SK-N-SH (cell line): ENCODE data around the gene LHX6. TPM values are rescaled to one million over a fixed set of nuclear protein-coding genes. Genes with fewer than 3 reads are reported as not detected.

Source experiments
- CTCF ChIA-PET: fragments of 300-600, 350-600 bp; formaldehyde crosslinking; extraction: SDS; loops from one replicate; lab custom pipeline; 2021; lab: Yijun Ruan, JAX
- POLR2A ChIA-PET: fragments of 350-600 bp; sonication (Branson Sonifier 250); formaldehyde crosslinking; extraction: SDS; loops from one replicate; lab custom pipeline; 2020; ENCODE audit warnings: antibody characterized with exemption, inconsistent platforms; lab: Yijun Ruan, JAX
- DNase-seq: peaks from one replicate; pipeline ENCODE4 v3.0.0; 2012
- H2AFZ ChIP-seq: fragments of 200-600 bp; sonication (generic); 2 replicates; pipeline ENCODE4 v1.8.1; 2016; ENCODE audit warnings: antibody characterized with exemption, mild to moderate bottlenecking, low read depth
- H3F3A ChIP-seq: fragments of 200-600 bp; sonication (generic); replicated peaks from 2 replicates; pipeline ENCODE3; 2016; ENCODE audit warnings: antibody characterized with exemption, mild to moderate bottlenecking; ENCODE audit not compliant: insufficient read depth
- H3K27ac ChIP-seq, 2 experiments: fragments of 200-500 bp in 1 of 2; fragments of 200-600 bp in 1 of 2; sonication (Bioruptor generic) in 1 of 2; sonication (generic), shearing (Covaris generic) in 1 of 2; 2 replicates each; pipeline versions ENCODE4 v1.5.1 to v1.6.1; 2014 to 2016; ENCODE audit warnings: low read depth in 2 of 2, inconsistent platforms in 1 of 2, low read length in 1 of 2, mild to moderate bottlenecking in 1 of 2, mixed read lengths in 1 of 2
- H3K27me3 ChIP-seq: fragments of 200-600 bp; sonication (generic), shearing (Covaris generic); 2 replicates; pipeline ENCODE4 v1.6.1; 2016; ENCODE audit warnings: mixed run types; ENCODE audit not compliant: insufficient read depth
- H3K36me3 ChIP-seq, 2 experiments: fragments of 200-500 bp in 1 of 2; fragments of 200-600 bp in 1 of 2; sonication (Bioruptor generic) in 1 of 2; sonication (generic) in 1 of 2; replicated peaks in 1 of 2; 2 replicates each; pipeline versions ENCODE3 to v1.5.1; 2014 to 2016; ENCODE audit warnings: low read length in 1 of 2, mild to moderate bottlenecking in 1 of 2; ENCODE audit not compliant: insufficient read depth in 2 of 2, control insufficient read depth in 1 of 2
- H3K4me1 ChIP-seq, 2 experiments: fragments of 200-500 bp in 1 of 2; fragments of 200-600 bp in 1 of 2; sonication (Bioruptor generic) in 1 of 2; sonication (generic), shearing (Covaris generic) in 1 of 2; 2 replicates each; pipeline versions ENCODE4 v1.5.1 to v1.6.1; 2014 to 2016; ENCODE audit warnings: low read depth in 1 of 2, low read length in 1 of 2, mixed run types in 1 of 2; ENCODE audit not compliant: insufficient read depth in 2 of 2, control insufficient read depth in 1 of 2
- H3K4me2 ChIP-seq: fragments of 200-600 bp; sonication (generic), shearing (Covaris generic); 2 replicates; pipeline ENCODE4 v1.6.1; 2017; ENCODE audit warnings: mixed run types
- H3K4me3 ChIP-seq, 2 experiments: fragments of 200-500 bp in 1 of 2; fragments of 200-600 bp in 1 of 2; sonication (Bioruptor generic) in 1 of 2; sonication (generic), shearing (Covaris generic) in 1 of 2; 2 replicates each; pipeline versions ENCODE4 v1.5.1 to v1.8.1; 2014 to 2016; ENCODE audit warnings: low read depth in 2 of 2, inconsistent platforms in 1 of 2, low read length in 1 of 2, mild to moderate bottlenecking in 1 of 2, mixed read lengths in 1 of 2, moderate library complexity in 1 of 2
- H3K79me2 ChIP-seq: fragments of 200-600 bp; sonication (generic); 2 replicates; pipeline ENCODE4 v1.8.1; 2017; ENCODE audit warnings: mild to moderate bottlenecking; ENCODE audit not compliant: insufficient read depth
- H3K9ac ChIP-seq: fragments of 200-600 bp; sonication (generic); 2 replicates; pipeline ENCODE4 v1.6.1; 2017; ENCODE audit warnings: mixed run types
- H3K9me2 ChIP-seq: fragments of 200-600 bp; sonication (generic); 2 replicates; pipeline ENCODE4 v1.6.1; 2017; ENCODE audit warnings: mixed run types
- H3K9me3 ChIP-seq: fragments of 200-600 bp; sonication (generic); 2 replicates; pipeline ENCODE4 v1.6.1; 2017; ENCODE audit warnings: mixed run types, mild to moderate bottlenecking, moderate library complexity
- H4K20me1 ChIP-seq: fragments of 200-600 bp; sonication (generic); 2 replicates; pipeline ENCODE4 v1.6.1; 2017; ENCODE audit warnings: mild to moderate bottlenecking, mixed run types; ENCODE audit not compliant: insufficient read depth
- ELF1 ChIP-seq: IDR thresholded peaks from 2 replicates; pipeline ENCODE4 v1.4.0; 2012
- EP300 ChIP-seq, 2 experiments: IDR thresholded peaks; 2 replicates each; pipeline versions ENCODE4 v1.4.0 to v1.6.1; 2012; ENCODE audit warnings: borderline replicate concordance in 1 of 2, low read depth in 1 of 2, low read length in 1 of 2
- FOXM1 ChIP-seq: IDR thresholded peaks from 2 replicates; pipeline ENCODE4 v1.4.0; 2012; ENCODE audit warnings: low read depth, mild to moderate bottlenecking
- GABPA ChIP-seq: IDR thresholded peaks from 2 replicates; pipeline ENCODE4 v1.4.0; 2012; ENCODE audit warnings: low read depth, mild to moderate bottlenecking
- RAD21 ChIP-seq: IDR thresholded peaks from 2 replicates; pipeline ENCODE4 v1.6.1; 2012; ENCODE audit warnings: mild to moderate bottlenecking, low read length
- SMC3 ChIP-seq: IDR thresholded peaks from 2 replicates; pipeline ENCODE4 v1.6.1; 2012; ENCODE audit warnings: low read depth, low read length, improper control_type of control experiment
- YY1 ChIP-seq: IDR thresholded peaks from 2 replicates; pipeline ENCODE4 v1.4.0; 2012; ENCODE audit warnings: low read depth, mild to moderate bottlenecking
- WGBS: methylation state at CpG from one replicate; pipeline ENCODE4 v1.1.6; 2017; ENCODE audit warnings: low lambda C conversion rate; 5-methylcytosine and 5-hydroxymethylcytosine counted together
- polyA plus RNA-seq, 3 experiments: library from polyadenylated mRNA; depleted of rRNA; stranded (reverse); fragments of >200 nt; gene quantifications; 2 replicates each; pipeline ENCODE4 v1.2.3, GENCODE V29; 2012
- TF ChIP-seq, protein P1 (sequence below): IDR thresholded peaks from 2 replicates; pipeline ENCODE4 v1.4.0; 2012; ENCODE audit warnings: low read depth, borderline replicate concordance
- TF ChIP-seq, protein P2 (sequence below): fragments of 150-350 bp; IDR thresholded peaks from 2 replicates; pipeline ENCODE4 v1.6.1; 2017; ENCODE audit warnings: antibody characterized with exemption, low read length, low read depth, borderline replicate concordance

The LHX6 gene
- polyA plus RNA-seq, 1 of the 3 experiments (the other 2 are of a cell fraction) = 0.02 TPM

DNA sequence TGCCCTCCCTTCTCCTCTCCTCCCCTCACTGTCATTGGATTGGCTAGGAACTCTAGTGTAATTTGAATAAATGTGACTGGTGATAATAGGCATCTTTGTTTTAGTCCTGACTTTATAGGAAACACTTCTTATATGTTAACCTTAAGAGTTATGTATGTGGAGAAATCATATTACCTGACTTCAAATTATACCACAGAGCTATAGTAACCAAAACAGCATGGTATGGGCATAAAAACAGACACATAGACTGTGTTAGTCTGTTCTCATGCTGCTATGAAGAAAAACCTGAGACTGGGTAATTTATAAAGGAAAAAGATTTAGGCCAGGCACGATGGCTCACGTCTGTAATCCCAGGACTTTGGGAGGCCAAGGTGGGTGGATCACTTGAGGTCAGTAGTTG is 45.3 kb upstream of the LHX6 start:
- POLR2A ChIA-PET = no interaction called here
- Histone ChIP-seq H3F3A (no peaks in the 10 kb centered on the region), H2AFZ (no peak overlapping the region), H4K20me1 (no peaks in the 10 kb centered on the region), H3K27ac (no peak overlapping the region), H3K9me2 (no peaks in the 10 kb centered on the region), H3K9me3 (0 out of 2 replicates have a peak, but pooled peaks cover 6% of the 10 kb centered on the region), H3K9ac (no peak overlapping the region), H3K36me3 (peaks cover 10 to 63% of the 10 kb centered on the region in 2 experiments), H3K79me2 (peaks cover 71% of the 10 kb centered on the region), H3K4me1 (no peaks in the 10 kb centered on the region), H3K4me3 (no peak overlapping the region), H3K27me3 (no peaks in the 10 kb centered on the region), H3K4me2 (no peak overlapping the region)
- TF ChIP-seq FOXM1 = no peak
- CTCF ChIA-PET = no interaction called here
- no peak for DNase-seq
- WGBS = 86% methylated on average over 2 of the region's 2 CpGs

DNA sequence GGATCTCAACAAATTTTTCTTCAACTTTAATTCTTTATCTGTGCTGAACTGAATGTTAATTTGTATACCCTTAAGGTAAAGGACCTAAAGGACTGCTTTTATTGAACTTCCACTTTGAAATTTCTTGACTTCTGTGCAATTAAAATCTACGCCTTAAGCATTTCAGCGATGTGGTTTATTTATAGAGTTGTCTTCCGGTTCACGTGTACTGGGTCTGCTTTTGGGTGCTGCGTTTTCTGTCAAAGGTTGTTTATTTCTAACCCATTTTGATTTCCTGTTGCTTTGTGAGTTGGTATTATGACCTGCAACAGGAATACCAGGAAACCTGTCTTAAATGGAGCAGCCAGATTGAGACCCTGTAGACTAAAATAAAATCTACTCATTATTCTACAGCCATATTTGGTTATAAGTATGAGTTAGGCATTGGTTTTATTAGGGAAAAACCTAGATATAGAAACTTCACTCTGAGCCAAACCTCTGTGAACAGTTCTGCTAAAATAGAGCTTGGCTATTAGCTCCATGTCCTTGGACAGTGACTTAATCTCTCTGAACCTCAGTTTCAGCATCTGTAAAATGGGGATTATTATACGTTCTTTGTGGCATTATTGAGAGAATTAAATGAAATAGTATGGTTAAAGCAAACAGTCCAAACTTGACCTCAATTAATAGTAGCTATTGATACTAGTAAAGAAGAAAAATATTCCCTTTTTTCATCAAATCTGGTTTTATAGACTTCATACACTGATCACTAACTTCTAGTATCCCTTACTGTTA is 39.5 kb upstream of the LHX6 start:
- over 99% methylated on average over 6 of the region's 6 CpGs for WGBS
- 0 out of 2 replicates have a peak, but pooled peaks cover 3% of the 10 kb centered on the region for H4K20me1 ChIP-seq
- TF ChIP-seq FOXM1 = no peak
- TF ChIP-seq, all 33 proteins: peak for 0
- no peak for DNase-seq
- Histone ChIP-seq H3K36me3 (peaks cover 6 to 20% of the 10 kb centered on the region in 2 experiments), H3K27ac (no peak overlapping the region), H3K4me2 (no peak overlapping the region), H3K4me1 (peaks cover 8 to 13% of the 10 kb centered on the region in 2 experiments; a peak in 3 of 4 replicates), H3K79me2 (peaks cover 71% of the 10 kb centered on the region), H2AFZ (no peak overlapping the region), H3K9me3 (no peaks in the 10 kb centered on the region), H3K9ac (no peak overlapping the region), H3K27me3 (no peaks in the 10 kb centered on the region), H3K4me3 (no peak overlapping the region), H3K9me2 (no peaks in the 10 kb centered on the region), H3F3A (no peaks in the 10 kb centered on the region)
- CTCF ChIA-PET = interaction anchor here (1.0 to 2.1 kb wide), 2 partner anchors 143 to 169 kb away, joined by 4 to 5 read pairs; no protein-coding TSS in a partner anchor
- POLR2A ChIA-PET = no interaction called here

DNA sequence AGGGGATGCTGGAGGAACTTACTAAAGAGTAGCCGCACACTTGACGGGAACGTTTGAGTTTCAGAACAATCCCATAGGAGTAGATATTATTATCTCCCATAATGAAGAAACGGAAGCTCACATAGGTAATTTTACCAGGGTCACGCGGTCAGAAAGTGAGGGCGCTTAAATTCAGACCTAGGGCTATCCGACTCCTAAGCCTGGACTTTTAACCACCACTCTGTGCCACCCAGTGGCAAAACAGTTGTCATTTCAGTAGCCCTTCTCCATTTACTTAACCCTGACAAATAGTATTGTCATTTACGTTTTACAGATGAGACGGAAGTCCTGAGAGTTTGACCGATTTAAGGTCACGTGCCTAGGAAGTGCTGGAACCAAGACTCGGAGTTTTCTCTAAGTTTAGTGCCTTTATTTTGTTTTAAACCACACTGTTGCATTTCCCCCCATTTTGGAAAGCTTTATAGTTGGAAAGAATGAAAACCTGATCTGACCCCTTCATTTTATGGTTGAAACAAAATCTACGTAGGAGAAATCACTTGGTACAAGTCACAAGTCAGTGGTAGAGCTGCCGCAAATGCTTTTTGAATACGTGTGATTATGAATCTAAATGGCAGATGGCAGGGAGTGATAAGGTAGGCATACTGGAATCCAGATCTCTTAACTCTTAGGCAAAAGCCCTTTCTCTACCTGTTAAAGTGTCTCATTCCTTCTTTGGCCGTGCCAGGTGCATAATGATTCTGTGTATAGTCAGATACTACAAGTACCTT is 36.6 kb upstream of the LHX6 start:
- Histone ChIP-seq H3K9me2 (no peaks in the 10 kb centered on the region), H3K9ac (peak overlapping the region; percentile 81), H3K27me3 (no peaks in the 10 kb centered on the region), H3K4me2 (peak overlapping the region; percentile 86), H3K36me3 (peaks cover 7 to 14% of the 10 kb centered on the region in 2 experiments), H3K9me3 (no peaks in the 10 kb centered on the region), H2AFZ (peak overlapping the region; percentile 85; the same call in 1 of the 2 replicates), H3K4me3 (peak overlapping the region; percentile 55 to 88), H3F3A (no peaks in the 10 kb centered on the region), H3K27ac (peak overlapping the region; percentile 78 to 96), H3K4me1 (peaks cover 12 to 13% of the 10 kb centered on the region in 2 experiments; a peak in 3 of 4 replicates), H4K20me1 (0 out of 2 replicates have a peak, but pooled peaks cover 5% of the 10 kb centered on the region), H3K79me2 (peaks cover 75% of the 10 kb centered on the region)
- 5% methylated on average over 17 of the region's 17 CpGs for WGBS
- CTCF ChIA-PET = interaction anchor here (0.7 to 3.1 kb wide), 5 partner anchors 15 to 578 kb away, joined by 3 to 12 read pairs (median 3); no protein-coding TSS in a partner anchor
- DNase-seq = no peak
- POLR2A ChIA-PET = interaction anchor here (0.9 kb wide), 1 partner anchor 61 kb away, joined by 4 read pairs; no protein-coding TSS in a partner anchor
- TF ChIP-seq RAD21 (no peak), SMC3 (0 out of 2 replicates have a peak, but pooled peaks have one; percentile 4), GABPA (peak; percentile 50), ELF1 (peak; percentile 61), YY1 (no peak), EP300 (IDR thresholded peaks at IDR 0.05; ENCODE audit: borderline replicate concordance in 1 of 2, low read depth in 1 of 2, low read length in 1 of 2) (no peak)
- TF ChIP-seq, protein P1, sequence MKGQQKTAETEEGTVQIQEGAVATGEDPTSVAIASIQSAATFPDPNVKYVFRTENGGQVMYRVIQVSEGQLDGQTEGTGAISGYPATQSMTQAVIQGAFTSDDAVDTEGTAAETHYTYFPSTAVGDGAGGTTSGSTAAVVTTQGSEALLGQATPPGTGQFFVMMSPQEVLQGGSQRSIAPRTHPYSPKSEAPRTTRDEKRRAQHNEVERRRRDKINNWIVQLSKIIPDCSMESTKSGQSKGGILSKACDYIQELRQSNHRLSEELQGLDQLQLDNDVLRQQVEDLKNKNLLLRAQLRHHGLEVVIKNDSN = peak; percentile 83
- TF ChIP-seq, protein P2, sequence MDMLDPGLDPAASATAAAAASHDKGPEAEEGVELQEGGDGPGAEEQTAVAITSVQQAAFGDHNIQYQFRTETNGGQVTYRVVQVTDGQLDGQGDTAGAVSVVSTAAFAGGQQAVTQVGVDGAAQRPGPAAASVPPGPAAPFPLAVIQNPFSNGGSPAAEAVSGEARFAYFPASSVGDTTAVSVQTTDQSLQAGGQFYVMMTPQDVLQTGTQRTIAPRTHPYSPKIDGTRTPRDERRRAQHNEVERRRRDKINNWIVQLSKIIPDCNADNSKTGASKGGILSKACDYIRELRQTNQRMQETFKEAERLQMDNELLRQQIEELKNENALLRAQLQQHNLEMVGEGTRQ = peak; percentile 37; the same call in 1 of the 2 replicates
